GM12873 (cell line): ENCODE data around the gene KCNIP4.

Experiments
- TF ChIP-seq, protein P1 (sequence below): IDR thresholded peaks from 2 replicates; pipeline ENCODE4 v1.5.1; 2012; ENCODE audit warnings: low read depth, mild to moderate bottlenecking, moderate library complexity, low read length, control low read depth; ENCODE audit not compliant: insufficient read depth; ENCODE audit errors: missing control alignments

Gene KCNIP4

GRCh38 chr4:21628916-21629610 is 319.5 kb downstream of the KCNIP4 start:
- TF ChIP-seq, protein P1, sequence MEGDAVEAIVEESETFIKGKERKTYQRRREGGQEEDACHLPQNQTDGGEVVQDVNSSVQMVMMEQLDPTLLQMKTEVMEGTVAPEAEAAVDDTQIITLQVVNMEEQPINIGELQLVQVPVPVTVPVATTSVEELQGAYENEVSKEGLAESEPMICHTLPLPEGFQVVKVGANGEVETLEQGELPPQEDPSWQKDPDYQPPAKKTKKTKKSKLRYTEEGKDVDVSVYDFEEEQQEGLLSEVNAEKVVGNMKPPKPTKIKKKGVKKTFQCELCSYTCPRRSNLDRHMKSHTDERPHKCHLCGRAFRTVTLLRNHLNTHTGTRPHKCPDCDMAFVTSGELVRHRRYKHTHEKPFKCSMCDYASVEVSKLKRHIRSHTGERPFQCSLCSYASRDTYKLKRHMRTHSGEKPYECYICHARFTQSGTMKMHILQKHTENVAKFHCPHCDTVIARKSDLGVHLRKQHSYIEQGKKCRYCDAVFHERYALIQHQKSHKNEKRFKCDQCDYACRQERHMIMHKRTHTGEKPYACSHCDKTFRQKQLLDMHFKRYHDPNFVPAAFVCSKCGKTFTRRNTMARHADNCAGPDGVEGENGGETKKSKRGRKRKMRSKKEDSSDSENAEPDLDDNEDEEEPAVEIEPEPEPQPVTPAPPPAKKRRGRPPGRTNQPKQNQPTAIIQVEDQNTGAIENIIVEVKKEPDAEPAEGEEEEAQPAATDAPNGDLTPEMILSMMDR, result no peak

- TF ChIP-seq, protein P1, result no peak
Observed at GRCh38 chr4:21628116-21628670, 320.4 kb downstream of the KCNIP4 start.

DNA sequence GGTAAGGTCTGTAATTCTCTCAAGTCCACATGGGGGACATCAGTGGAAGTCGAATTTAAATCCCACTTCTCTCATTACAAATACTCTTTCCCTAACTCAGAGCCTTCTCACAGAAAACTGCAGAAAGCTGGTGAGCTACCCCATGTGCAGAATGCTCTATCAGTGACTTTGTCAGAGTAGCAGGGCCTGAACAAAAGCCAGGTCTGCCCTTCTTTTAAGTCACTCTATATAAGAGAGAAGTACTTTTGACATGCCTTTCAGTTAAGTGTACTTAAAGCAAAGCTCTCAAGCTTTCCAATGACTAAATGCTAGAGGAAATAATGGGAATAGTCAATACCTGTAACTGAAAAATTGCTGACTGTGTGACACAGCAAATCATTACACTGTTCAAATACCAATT is 323.1 kb downstream of the KCNIP4 start:
- TF ChIP-seq, protein P1, result no peak

- TF ChIP-seq, protein P1, result no peak
Observed at GRCh38 chr4:21605006-21605405, 343.6 kb downstream of the KCNIP4 start.

GRCh38 chr4:21596521-21596920 is 352.1 kb downstream of the KCNIP4 start:
- TF ChIP-seq, protein P1, result no peak

DNA sequence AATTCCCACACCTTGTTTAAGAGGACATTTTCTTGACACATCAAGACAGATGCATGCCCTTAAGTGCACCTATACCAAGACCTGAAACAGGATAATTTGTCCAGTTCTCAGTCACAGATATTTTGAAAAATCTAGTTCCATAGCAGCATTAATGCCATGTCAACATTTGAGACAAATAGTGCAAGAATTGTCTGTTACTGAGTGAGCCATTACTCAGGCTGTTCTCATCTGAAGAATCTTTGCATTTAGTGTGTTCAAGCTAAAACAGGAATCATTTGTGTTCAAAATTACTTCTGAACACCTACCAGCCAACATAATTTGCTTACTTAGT is 354.9 kb downstream of the KCNIP4 start:
- TF ChIP-seq, protein P1, result no peak

DNA sequence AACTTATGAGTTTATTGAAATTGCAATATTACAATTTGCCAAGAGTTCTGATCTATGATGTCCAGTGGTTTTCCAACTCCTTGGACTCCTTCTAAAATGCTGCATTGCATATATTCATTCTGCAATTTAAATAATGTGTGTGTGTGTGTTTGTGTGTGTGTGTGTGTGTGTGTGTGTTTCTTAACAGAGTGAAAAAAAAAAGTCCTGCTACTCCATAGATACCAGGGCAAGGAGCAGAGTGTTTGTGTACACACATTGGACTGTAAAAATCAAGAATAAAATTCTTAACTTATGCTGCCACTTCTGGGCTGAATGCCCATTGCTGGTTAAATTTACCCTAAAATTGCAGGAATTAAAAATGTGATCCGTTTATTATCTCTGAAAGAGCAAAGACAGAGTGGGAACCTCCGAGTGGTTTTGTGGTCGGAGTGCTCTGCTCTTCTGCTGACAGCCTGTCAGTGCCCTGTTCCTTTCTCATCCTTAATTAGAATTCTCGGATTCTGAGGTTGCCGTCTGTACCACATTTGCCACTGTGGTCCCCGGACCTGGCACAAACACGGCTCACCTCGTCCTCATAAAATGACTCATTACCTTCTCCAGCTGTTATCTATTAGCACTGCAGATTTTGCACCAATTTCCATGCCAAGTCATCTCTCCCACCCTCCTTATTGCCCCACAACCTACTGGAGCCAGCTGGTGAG is 355.5 kb downstream of the KCNIP4 start:
- TF ChIP-seq, protein P1, result no peak
